K562 (cell line): ENCODE measurements around the gene LAMB4. TPM values are rescaled to one million over a fixed set of nuclear protein-coding genes. Genes with fewer than 3 reads are reported as not detected.

Experiments used
- BCOR ChIP-seq: fragments of 450-650 bp; IDR thresholded peaks from 2 replicates; pipeline ENCODE4 v1.6.1; 2016
- FOXM1 ChIP-seq, 2 experiments: fragments of 450-650 bp in 1 of 2; sonication (generic) in 1 of 2; formaldehyde crosslinking in 1 of 2; IDR thresholded peaks; 2 replicates each; pipeline versions ENCODE4 v1.6.1 to v1.9.0; 2017 to 2022; ENCODE audit warnings: low read depth in 2 of 2, mild to moderate bottlenecking in 2 of 2, missing genetic modification reagents in 1 of 2, moderate library complexity in 1 of 2
- KDM4B ChIP-seq, 2 experiments: fragments of 450-650 bp in 1 of 2; sonication (generic) in 1 of 2; IDR thresholded peaks; 2 replicates each; pipeline ENCODE4 v1.6.1; 2016 to 2017; ENCODE audit warnings: borderline replicate concordance in 2 of 2, antibody characterized with exemption in 1 of 2, low read depth in 1 of 2, mild to moderate bottlenecking in 1 of 2
- PCBP2 ChIP-seq: fragments of 200-400 bp; formaldehyde crosslinking; IDR thresholded peaks from 2 replicates; pipeline ENCODE4 v1.6.1; 2018; ENCODE audit warnings: low read length, low read depth, mild to moderate bottlenecking, moderate library complexity; ENCODE audit not compliant: poor library complexity, severe bottlenecking
- RBM17 ChIP-seq: fragments of 200-400 bp; formaldehyde crosslinking; IDR thresholded peaks from 2 replicates; pipeline ENCODE4 v1.6.1; 2017; ENCODE audit warnings: low read depth, mild to moderate bottlenecking, low read length, borderline replicate concordance
- REST ChIP-seq, 2 experiments: fragments of 450-650 bp; formaldehyde crosslinking in 1 of 2; IDR thresholded peaks; 2 replicates each; pipeline versions ENCODE4 v1.4.0 to v1.6.1; 2014 to 2020; ENCODE audit warnings: mild to moderate bottlenecking in 2 of 2, borderline replicate concordance in 1 of 2, low read depth in 1 of 2
- SMARCE1 ChIP-seq: fragments of 450-650 bp; IDR thresholded peaks from 2 replicates; pipeline ENCODE4 v1.7.1; 2016; ENCODE audit warnings: mild to moderate bottlenecking
- THRB ChIP-seq: fragments of 450-650 bp; formaldehyde crosslinking; conservative IDR thresholded peaks from 2 replicates; pipeline ENCODE4 v1.4.0; 2022; ENCODE audit warnings: mild to moderate bottlenecking, missing genetic modification characterization
- polyA plus RNA-seq, 8 experiments: library from polyadenylated mRNA; depleted of rRNA in 4 of 8; stranded (reverse) in 5 of 8; unstranded in 3 of 8; fragments of >200 nt; fragmentation: Nextera tagmentation in 2 of 8; fragmentation: Illumina TruSeq in 1 of 8; extraction: Ambion mirVana in 2 of 8; extraction: Trizol in 1 of 8; gene quantifications; 2 replicates each; pipeline versions ENCODE4 v1.2.1 to v1.2.3, GENCODE V29; 2011 to 2014; ENCODE audit warnings: inconsistent platforms in 1 of 8, missing spikeins in 1 of 8
- total RNA-seq, 7 experiments: library from RNA; depleted of rRNA in 6 of 7; stranded (reverse); fragments of >200 nt in 6 of 7; fragmentation: Illumina TruSeq in 2 of 7; extraction: Trizol in 2 of 7; gene quantifications; 2 replicates each; pipeline versions ENCODE4 v1.2.1 to v1.2.3, GENCODE V29; 2011 to 2021; ENCODE audit warnings: low replicate concordance in 1 of 7
- TF ChIP-seq, protein P1 (sequence below): fragments of 450-650 bp; IDR thresholded peaks from 2 replicates; pipeline ENCODE4 v1.6.1; 2016; ENCODE audit warnings: borderline replicate concordance
- TF ChIP-seq, protein P2 (sequence below): IDR thresholded peaks from 3 replicates; pipeline ENCODE4 v1.6.1; 2011; ENCODE audit warnings: borderline replicate concordance, mild to moderate bottlenecking; ENCODE audit not compliant: insufficient read length, insufficient read depth

Gene LAMB4
- total and polyA plus RNA-seq, 9 of the 15 experiments (the other 6 are each of a cell fraction or from before 2014, with no cell fraction given) = 0.06 to 0.13 (median 0.07) TPM; not detected in 6

DNA sequence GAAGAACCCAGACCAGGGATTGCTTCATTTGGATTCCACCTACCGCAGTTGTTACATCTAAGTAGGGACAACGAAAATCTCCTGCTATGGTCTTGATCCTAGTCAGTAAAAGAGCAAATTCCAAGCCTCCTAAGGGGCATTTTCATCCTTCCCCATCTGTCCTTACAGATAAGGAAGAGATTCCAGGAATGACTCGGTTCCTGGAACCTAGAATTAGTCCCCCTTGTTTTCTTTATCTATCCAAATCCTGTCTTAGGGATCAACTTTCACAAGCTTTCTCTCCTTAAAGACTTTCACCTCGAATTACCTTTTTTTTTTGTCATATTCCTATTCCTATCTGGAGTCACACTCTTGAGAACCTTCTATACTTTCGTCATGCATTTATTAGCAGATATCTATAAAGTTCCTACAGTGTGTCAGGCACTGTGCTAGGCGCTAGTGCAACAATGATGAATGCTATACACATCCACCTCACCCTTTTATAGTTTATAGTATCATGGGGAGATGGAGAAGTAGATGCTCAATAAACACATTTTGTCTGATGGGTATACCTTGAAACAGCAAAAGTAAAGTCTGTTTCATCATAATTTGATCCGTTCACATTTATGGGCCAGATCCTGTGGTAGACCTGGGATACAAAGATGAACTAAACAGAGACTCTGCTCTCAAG lies 39.2 kb downstream of the LAMB4 start (continued):
- TF ChIP-seq REST (IDR thresholded peaks at IDR 0.05; ENCODE audit: borderline replicate concordance) = 0 out of 2 replicates have a peak, but pooled peaks have one; percentile 6
- no peak for TF ChIP-seq REST (CRISPR knock-in tag; IDR thresholded peaks at IDR 0.05; ENCODE audit: low read depth)
- no peak for TF ChIP-seq RBM17
- peak; percentile 94 for TF ChIP-seq BCOR
- TF ChIP-seq SMARCE1 = 0 out of 2 replicates have a peak, but pooled peaks have one; percentile 12
- TF ChIP-seq KDM4B (IDR thresholded peaks at IDR 0.05; ENCODE audit: borderline replicate concordance in 2 of 2, low read depth in 1 of 2) = no peak
- TF ChIP-seq, protein P1, sequence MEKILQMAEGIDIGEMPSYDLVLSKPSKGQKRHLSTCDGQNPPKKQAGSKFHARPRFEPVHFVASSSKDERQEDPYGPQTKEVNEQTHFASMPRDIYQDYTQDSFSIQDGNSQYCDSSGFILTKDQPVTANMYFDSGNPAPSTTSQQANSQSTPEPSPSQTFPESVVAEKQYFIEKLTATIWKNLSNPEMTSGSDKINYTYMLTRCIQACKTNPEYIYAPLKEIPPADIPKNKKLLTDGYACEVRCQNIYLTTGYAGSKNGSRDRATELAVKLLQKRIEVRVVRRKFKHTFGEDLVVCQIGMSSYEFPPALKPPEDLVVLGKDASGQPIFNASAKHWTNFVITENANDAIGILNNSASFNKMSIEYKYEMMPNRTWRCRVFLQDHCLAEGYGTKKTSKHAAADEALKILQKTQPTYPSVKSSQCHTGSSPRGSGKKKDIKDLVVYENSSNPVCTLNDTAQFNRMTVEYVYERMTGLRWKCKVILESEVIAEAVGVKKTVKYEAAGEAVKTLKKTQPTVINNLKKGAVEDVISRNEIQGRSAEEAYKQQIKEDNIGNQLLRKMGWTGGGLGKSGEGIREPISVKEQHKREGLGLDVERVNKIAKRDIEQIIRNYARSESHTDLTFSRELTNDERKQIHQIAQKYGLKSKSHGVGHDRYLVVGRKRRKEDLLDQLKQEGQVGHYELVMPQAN = no peak
- TF ChIP-seq, protein P2, sequence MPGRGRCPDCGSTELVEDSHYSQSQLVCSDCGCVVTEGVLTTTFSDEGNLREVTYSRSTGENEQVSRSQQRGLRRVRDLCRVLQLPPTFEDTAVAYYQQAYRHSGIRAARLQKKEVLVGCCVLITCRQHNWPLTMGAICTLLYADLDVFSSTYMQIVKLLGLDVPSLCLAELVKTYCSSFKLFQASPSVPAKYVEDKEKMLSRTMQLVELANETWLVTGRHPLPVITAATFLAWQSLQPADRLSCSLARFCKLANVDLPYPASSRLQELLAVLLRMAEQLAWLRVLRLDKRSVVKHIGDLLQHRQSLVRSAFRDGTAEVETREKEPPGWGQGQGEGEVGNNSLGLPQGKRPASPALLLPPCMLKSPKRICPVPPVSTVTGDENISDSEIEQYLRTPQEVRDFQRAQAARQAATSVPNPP = no peak
- 0 out of 2 replicates have a peak, but pooled peaks have one; percentile 31 for TF ChIP-seq FOXM1 (IDR thresholded peaks at IDR 0.05; ENCODE audit: low read depth)
- TF ChIP-seq FOXM1 (CRISPR knock-in tag; IDR thresholded peaks at IDR 0.05; ENCODE audit: low read depth) = no peak
- no peak for TF ChIP-seq PCBP2
- TF ChIP-seq THRB (CRISPR knock-in tag) = no peak
